Bronchial epithelial cell (primary cell): ENCODE measurements around the gene C11orf42. TPM values are rescaled to one million over a fixed set of nuclear protein-coding genes. Genes with fewer than 3 reads are reported as not detected.
"Not testable (repeated sequence)": the region's sequence is repeated elsewhere in the genome, so short reads cannot be mapped to it uniquely, and the experiment has no call there.

Experiments
- DNase-seq: peaks from one replicate; pipeline ENCODE4 v3.0.0-alpha.2; 2010; ENCODE audit warnings: low read depth
- FAIRE-seq: peaks from 2 replicates; lab custom pipeline; 2011; peaks lifted over from hg19 to GRCh38; lab: Jason Lieb, UNC
- H3K27me3 ChIP-seq: 2 replicates; pipeline ENCODE4 v1.5.1; 2011; ENCODE audit warnings: low read length; ENCODE audit not compliant: control insufficient read depth, insufficient read depth
- H3K36me3 ChIP-seq: 2 replicates; pipeline ENCODE4 v1.5.1; 2011; ENCODE audit warnings: low read length; ENCODE audit not compliant: control insufficient read depth, insufficient read depth
- H3K4me3 ChIP-seq: 2 replicates; pipeline ENCODE4 v1.5.1; 2011; ENCODE audit warnings: mild to moderate bottlenecking, low read depth, low read length, control low read depth
- total RNA-seq: library from RNA; depleted of rRNA; stranded (reverse); fragments of >200 nt; gene quantifications from 2 replicates; pipeline ENCODE4 v1.2.1, GENCODE V29; 2014
- TF ChIP-seq, protein P1 (sequence below): IDR thresholded peaks from 2 replicates; pipeline ENCODE4 v1.5.1; 2011; ENCODE audit warnings: mild to moderate bottlenecking, moderate library complexity, low read length, control low read depth, inconsistent platforms; ENCODE audit not compliant: insufficient read depth, severe bottlenecking

C11orf42 gene
- total RNA-seq, 1 donor from 2014 or later, result not detected

DNA sequence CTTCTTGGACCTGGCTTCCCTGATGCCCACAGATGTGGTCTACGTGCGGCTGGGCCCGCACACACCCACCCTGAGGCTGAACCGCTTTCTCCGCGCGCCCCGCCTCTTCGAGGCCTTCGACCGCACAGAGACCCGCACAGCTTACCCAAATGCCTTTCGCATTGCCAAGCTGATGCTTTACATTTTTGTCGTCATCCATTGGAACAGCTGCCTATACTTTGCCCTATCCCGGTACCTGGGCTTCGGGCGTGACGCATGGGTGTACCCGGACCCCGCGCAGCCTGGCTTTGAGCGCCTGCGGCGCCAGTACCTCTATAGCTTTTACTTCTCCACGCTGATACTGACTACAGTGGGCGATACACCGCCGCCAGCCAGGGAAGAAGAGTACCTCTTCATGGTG is 34.8 kb downstream of the C11orf42 start:
- no peaks in the 10 kb centered on the region for H3K27me3 ChIP-seq
- FAIRE-seq, result no peak
- TF ChIP-seq, protein P1, sequence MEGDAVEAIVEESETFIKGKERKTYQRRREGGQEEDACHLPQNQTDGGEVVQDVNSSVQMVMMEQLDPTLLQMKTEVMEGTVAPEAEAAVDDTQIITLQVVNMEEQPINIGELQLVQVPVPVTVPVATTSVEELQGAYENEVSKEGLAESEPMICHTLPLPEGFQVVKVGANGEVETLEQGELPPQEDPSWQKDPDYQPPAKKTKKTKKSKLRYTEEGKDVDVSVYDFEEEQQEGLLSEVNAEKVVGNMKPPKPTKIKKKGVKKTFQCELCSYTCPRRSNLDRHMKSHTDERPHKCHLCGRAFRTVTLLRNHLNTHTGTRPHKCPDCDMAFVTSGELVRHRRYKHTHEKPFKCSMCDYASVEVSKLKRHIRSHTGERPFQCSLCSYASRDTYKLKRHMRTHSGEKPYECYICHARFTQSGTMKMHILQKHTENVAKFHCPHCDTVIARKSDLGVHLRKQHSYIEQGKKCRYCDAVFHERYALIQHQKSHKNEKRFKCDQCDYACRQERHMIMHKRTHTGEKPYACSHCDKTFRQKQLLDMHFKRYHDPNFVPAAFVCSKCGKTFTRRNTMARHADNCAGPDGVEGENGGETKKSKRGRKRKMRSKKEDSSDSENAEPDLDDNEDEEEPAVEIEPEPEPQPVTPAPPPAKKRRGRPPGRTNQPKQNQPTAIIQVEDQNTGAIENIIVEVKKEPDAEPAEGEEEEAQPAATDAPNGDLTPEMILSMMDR, result no peak
- no peak for DNase-seq
- H3K36me3 ChIP-seq, result no peaks in the 10 kb centered on the region
- H3K4me3 ChIP-seq, result no peak overlapping the region

DNA sequence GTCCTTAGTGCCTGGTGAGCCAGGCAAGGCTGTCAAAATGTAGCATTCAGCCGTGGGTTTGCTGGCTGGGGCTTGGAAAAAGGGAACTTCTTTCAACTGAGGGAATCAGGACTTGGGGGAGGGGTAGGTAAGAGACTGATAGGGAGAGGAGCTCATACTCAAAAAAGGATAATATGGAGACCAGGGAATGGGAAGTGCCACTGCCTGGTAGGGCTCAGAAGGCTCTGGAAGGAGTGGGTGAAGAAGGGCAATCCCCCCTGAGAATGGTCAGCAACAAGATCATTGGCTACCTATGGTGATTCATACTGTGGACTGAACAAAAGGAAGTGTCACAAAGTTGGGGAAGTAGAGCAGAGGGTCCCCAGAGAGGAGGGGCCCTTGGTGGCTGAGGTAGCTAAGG is 35.4 kb downstream of the C11orf42 start:
- no peak for FAIRE-seq
- TF ChIP-seq, protein P1, result no peak

DNA sequence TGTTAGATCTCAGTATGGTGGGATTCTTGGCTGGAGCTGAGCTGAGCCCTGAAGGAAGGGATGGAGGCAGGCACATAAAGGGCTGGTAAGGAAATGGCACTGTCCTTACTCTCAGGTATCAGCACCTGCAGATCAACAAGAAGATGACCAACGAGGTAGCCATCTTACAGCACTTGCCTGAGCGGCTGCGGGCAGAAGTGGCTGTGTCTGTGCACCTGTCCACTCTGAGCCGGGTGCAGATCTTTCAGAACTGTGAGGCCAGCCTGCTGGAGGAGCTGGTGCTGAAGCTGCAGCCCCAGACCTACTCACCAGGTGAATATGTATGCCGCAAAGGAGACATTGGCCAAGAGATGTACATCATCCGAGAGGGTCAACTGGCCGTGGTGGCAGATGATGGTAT is 36.0 kb downstream of the C11orf42 start:
- no peak overlapping the region for H3K4me3 ChIP-seq
- DNase-seq (no peak), FAIRE-seq (no peak)
- no peaks in the 10 kb centered on the region for H3K36me3 ChIP-seq
- TF ChIP-seq, protein P1, result no peak
- H3K27me3 ChIP-seq, result no peaks in the 10 kb centered on the region

More for the DNA sequence above, 35.4 kb downstream of the C11orf42 start:
- no peaks in the 10 kb centered on the region for H3K27me3 ChIP-seq
- DNase-seq, result no peak
- no peak overlapping the region for H3K4me3 ChIP-seq
- no peaks in the 10 kb centered on the region for H3K36me3 ChIP-seq

DNA sequence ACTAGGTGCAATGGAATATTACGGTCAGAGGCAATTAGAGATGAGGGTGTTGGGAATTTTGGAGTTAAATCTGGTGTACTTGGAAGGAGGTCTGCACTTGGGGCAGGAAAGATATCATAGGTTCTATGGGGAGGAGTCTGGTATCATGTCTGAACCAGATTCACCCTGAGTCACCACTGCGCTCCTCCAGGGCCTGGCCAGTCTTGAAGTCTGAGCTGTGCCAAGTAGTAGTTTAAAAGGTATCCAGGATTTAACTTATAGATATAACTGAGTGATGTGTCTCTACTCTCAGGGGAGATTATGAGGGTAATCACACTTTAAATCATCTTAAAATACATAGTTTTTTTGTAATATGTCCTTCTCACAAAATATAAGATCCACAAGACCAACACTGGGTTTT is 40.2 kb downstream of the C11orf42 start:
- no peak overlapping the region for H3K4me3 ChIP-seq
- TF ChIP-seq, protein P1, result no peak
- peak; percentile 64 for DNase-seq
- H3K36me3 ChIP-seq, result no peaks in the 10 kb centered on the region
- H3K27me3 ChIP-seq, result no peaks in the 10 kb centered on the region
- FAIRE-seq, result no peak

DNA sequence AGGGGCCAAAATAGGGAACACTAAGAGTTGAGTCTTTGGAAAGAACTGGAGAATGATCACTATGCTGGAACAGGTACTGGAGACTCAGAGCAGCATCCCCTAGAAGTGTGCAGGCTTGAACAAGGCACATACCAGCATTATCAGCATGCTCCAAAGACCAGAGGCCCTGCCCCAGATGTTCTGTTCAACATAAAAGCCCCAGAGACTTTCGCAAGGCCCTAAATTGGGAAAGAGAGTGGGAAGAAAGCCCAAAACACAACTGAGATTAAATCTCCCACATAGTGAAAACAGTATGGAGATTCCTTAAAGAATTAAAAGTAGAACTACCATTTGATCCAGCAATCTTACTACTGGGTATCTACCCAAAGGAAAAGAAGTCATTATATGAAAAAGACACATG is 42.9 kb downstream of the C11orf42 start:
- TF ChIP-seq, protein P1, result no peak
- FAIRE-seq (no peak), DNase-seq (no peak)
- H3K36me3 ChIP-seq, result no peaks in the 10 kb centered on the region
- H3K27me3 ChIP-seq, result no peaks in the 10 kb centered on the region
- no peak overlapping the region for H3K4me3 ChIP-seq

DNA sequence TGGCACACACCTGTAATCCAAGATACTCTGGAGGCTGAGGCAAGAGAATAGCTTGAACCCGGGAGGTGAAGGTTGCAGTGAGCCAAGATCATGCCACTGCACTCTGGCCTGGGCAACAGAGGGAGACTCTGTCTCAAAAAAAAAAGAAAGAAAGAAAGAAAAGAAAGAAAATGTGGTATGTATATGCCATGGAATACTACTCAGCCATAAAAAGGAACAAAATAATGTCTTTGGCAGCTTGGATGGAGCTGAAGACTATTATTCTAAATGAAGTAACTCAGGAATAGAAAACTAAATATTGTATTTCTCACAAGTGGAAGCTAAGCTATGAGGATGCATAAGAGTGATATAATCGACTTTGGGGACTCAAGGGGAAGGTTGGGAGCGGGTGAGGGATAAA is 43.5 kb downstream of the C11orf42 start:
- FAIRE-seq, H3K4me3 ChIP-seq, DNase-seq, H3K36me3 ChIP-seq, H3K27me3 ChIP-seq: not testable (repeated sequence)
